GM12878 (cell line): ENCODE results near the gene TBC1D12. TPM values are rescaled to one million over a fixed set of nuclear protein-coding genes. Genes with fewer than 3 reads are reported as not detected.

Experiments
- ATAC-seq: fragments of 200-7000 bp; cut with Tn5 transposase; 3 replicates; pipeline ENCODE4 v1.9.1; 2020; ENCODE audit warnings: mild to moderate bottlenecking, moderate library complexity
- BruUV-seq: library from RNA; stranded (reverse); fragments of 400-500 nt; replicated peaks from 2 replicates; lab custom pipeline; 2021; lab: Mats Ljungman, UMichigan
- CTCF ChIA-PET: fragments of 300-600 bp; sonication (Branson Sonifier 250); formaldehyde crosslinking; extraction: SDS; loops from one replicate; lab custom pipeline; 2021; ENCODE audit warnings: inconsistent platforms; lab: Yijun Ruan, JAX
- POLR2A ChIA-PET: fragments of 350-600 bp; formaldehyde crosslinking; extraction: SDS; loops from one replicate; lab custom pipeline; 2021; ENCODE audit warnings: inconsistent platforms; lab: Charles Lee
- RAD21 ChIA-PET: fragments of 300-600 bp; sonication (Branson Sonifier 250); formaldehyde crosslinking; loops from one replicate; lab custom pipeline; 2023; ENCODE audit warnings: antibody characterized with exemption; ENCODE audit not compliant: unreplicated experiment; lab: Charles Lee
- SMC1A ChIA-PET: fragments of 300-600 bp; sonication (Branson Sonifier 250); formaldehyde crosslinking; loops from one replicate; lab custom pipeline; 2023; ENCODE audit not compliant: unreplicated experiment, uncharacterized antibody; lab: Charles Lee
- DNase-seq: peaks from one replicate; pipeline ENCODE4 v3.0.0-alpha.2; 2011; ENCODE audit warnings: low read depth, low spot score
- FAIRE-seq: peaks from 3 replicates; lab custom pipeline; 2011; peaks lifted over from hg19 to GRCh38; lab: Jason Lieb, UNC
- H2AFZ ChIP-seq: 2 replicates; pipeline ENCODE4 v1.6.0; 2011; ENCODE audit warnings: low read depth, low read length, control low read depth; ENCODE audit not compliant: control insufficient read depth
- H3K27ac ChIP-seq: 2 replicates; pipeline ENCODE4 v1.5.1; 2011; ENCODE audit warnings: control low read depth; ENCODE audit not compliant: control insufficient read depth, insufficient read depth
- H3K27me3 ChIP-seq, 2 experiments: replicated peaks in 1 of 2; 2 replicates each; pipeline versions ENCODE4 v1.6.0 to v1.6.1; 2011; ENCODE audit warnings: low read length in 1 of 2; ENCODE audit not compliant: control insufficient read depth in 2 of 2, insufficient read depth in 2 of 2
- H3K36me3 ChIP-seq, 2 experiments: 2 replicates each; pipeline ENCODE4 v1.5.1; 2011; ENCODE audit warnings: low read length in 1 of 2; ENCODE audit not compliant: control insufficient read depth in 2 of 2, insufficient read depth in 2 of 2
- H3K4me1 ChIP-seq: 2 replicates; pipeline ENCODE4 v1.6.1; 2011; ENCODE audit warnings: mild to moderate bottlenecking, low read length, moderate library complexity, mixed read lengths; ENCODE audit not compliant: control insufficient read depth, insufficient read depth
- H3K4me2 ChIP-seq: 2 replicates; pipeline ENCODE4 v1.6.0; 2011; ENCODE audit warnings: control low read depth; ENCODE audit not compliant: control insufficient read depth, insufficient read depth
- H3K4me3 ChIP-seq: fragments of 200-600 bp; sonication (generic); 2 replicates; pipeline ENCODE4 v1.5.1; 2016
- H3K79me2 ChIP-seq: 2 replicates; pipeline ENCODE4 v1.6.0; 2011; ENCODE audit warnings: low read length; ENCODE audit not compliant: control insufficient read depth, insufficient read depth
- H3K9ac ChIP-seq: 2 replicates; pipeline ENCODE4 v1.8.0; 2011; ENCODE audit warnings: low read length, control low read depth, mixed read lengths; ENCODE audit not compliant: control insufficient read depth, insufficient read depth
- H3K9me3 ChIP-seq: replicated peaks from 3 replicates; pipeline ENCODE4 v1.5.1; 2011; ENCODE audit warnings: mild to moderate bottlenecking, low read length; ENCODE audit not compliant: control insufficient read depth, insufficient read depth
- H4K20me1 ChIP-seq: 2 replicates; pipeline ENCODE4 v1.6.0; 2011; ENCODE audit not compliant: control insufficient read depth, insufficient read depth
- BMI1 ChIP-seq: fragments of 450-650 bp; IDR thresholded peaks from 2 replicates; pipeline ENCODE4 v1.6.1; 2016; ENCODE audit warnings: mild to moderate bottlenecking, moderate library complexity, borderline replicate concordance
- CEBPB ChIP-seq, 2 experiments: fragments of 150-350 bp in 1 of 2; IDR thresholded peaks; 2 replicates each; pipeline ENCODE4 v1.6.1; 2012 to 2014; ENCODE audit warnings: low read depth in 2 of 2, low read length in 2 of 2, borderline replicate concordance in 1 of 2, inconsistent platforms in 1 of 2
- CREM ChIP-seq: IDR thresholded peaks from 2 replicates; pipeline ENCODE4 v1.6.1; 2014; ENCODE audit warnings: antibody characterized with exemption, low read depth
- JUND ChIP-seq: IDR thresholded peaks from 2 replicates; pipeline ENCODE4 v1.6.1; 2012; ENCODE audit warnings: low read depth, mild to moderate bottlenecking, low read length, improper control_type of control experiment, moderate library complexity
- MTA2 ChIP-seq: fragments of 450-650 bp; IDR thresholded peaks from 2 replicates; pipeline ENCODE4 v1.6.1; 2016; ENCODE audit warnings: low read depth, mild to moderate bottlenecking, moderate library complexity
- MXI1 ChIP-seq: fragments of 150-350 bp; IDR thresholded peaks from 2 replicates; pipeline ENCODE4 v1.6.1; 2011; ENCODE audit warnings: low read depth, mild to moderate bottlenecking, inconsistent platforms, low read length, improper control_type of control experiment
- NFYA ChIP-seq: IDR thresholded peaks from 2 replicates; pipeline ENCODE4 v1.6.1; 2011; ENCODE audit warnings: low read depth, mild to moderate bottlenecking, low read length, improper control_type of control experiment, borderline replicate concordance
- NFYB ChIP-seq: IDR thresholded peaks from 2 replicates; pipeline ENCODE4 v1.6.1; 2011; ENCODE audit warnings: low read depth, mild to moderate bottlenecking, low read length, improper control_type of control experiment, moderate library complexity; ENCODE audit not compliant: insufficient read depth
- POLR2AphosphoS2 ChIP-seq: IDR thresholded peaks from 2 replicates; pipeline ENCODE4 v1.6.1; 2011; ENCODE audit warnings: low read depth, mild to moderate bottlenecking, low read length, improper control_type of control experiment, moderate library complexity
- POU2F2 ChIP-seq: IDR thresholded peaks from 3 replicates; pipeline ENCODE4 v1.6.1; 2011; ENCODE audit warnings: low read depth, mild to moderate bottlenecking, low read length, borderline replicate concordance
- RFX5 ChIP-seq: IDR thresholded peaks from 2 replicates; pipeline ENCODE4 v1.6.1; 2011; ENCODE audit warnings: low read depth, low read length, improper control_type of control experiment
- RUNX3 ChIP-seq: IDR thresholded peaks from 2 replicates; pipeline ENCODE4 v1.6.1; 2012; ENCODE audit warnings: low read length, inconsistent platforms
- SMAD1 ChIP-seq: fragments of 450-650 bp; IDR thresholded peaks from 2 replicates; pipeline ENCODE4 v1.6.1; 2018; ENCODE audit warnings: mild to moderate bottlenecking, low read depth; ENCODE audit not compliant: partially characterized antibody
- SMAD5 ChIP-seq: IDR thresholded peaks from 2 replicates; pipeline ENCODE4 v1.6.1; 2016; ENCODE audit warnings: antibody characterized with exemption, low read depth
- SMC3 ChIP-seq: IDR thresholded peaks from 2 replicates; pipeline ENCODE4 v1.6.1; 2011; ENCODE audit warnings: low read length, improper control_type of control experiment, borderline replicate concordance
- WGBS: methylation state at CpG from one replicate; pipeline ENCODE4 v1.1.6; 2016; ENCODE audit warnings: low lambda C conversion rate; ENCODE audit not compliant: insufficient replicate concordance, insufficient coverage; ENCODE audit errors: missing lambda C conversion rate; 5-methylcytosine and 5-hydroxymethylcytosine counted together
- in situ Hi-C: fragments of 300-500 bp; cut with MboI; formaldehyde crosslinking; loops from 9 replicates; pipeline ENCODE4 v1.14.3; 2018; ENCODE audit warnings: mixed read lengths
- intact Hi-C: fragments of 100-400 bp; cut with micrococcal nuclease; formaldehyde crosslinking; loops from one replicate; pipeline ENCODE4 v1.14.2; 2022; ENCODE audit not compliant: unreplicated experiment
- polyA plus RNA-seq, 11 experiments: library from polyadenylated mRNA; depleted of rRNA in 4 of 11; unstranded in 6 of 11; stranded (reverse) in 5 of 11; fragments of >200 nt; fragmentation: Nextera tagmentation in 4 of 11; fragmentation: Illumina TruSeq in 1 of 11; extraction: Ambion mirVana in 4 of 11; extraction: Trizol in 1 of 11; gene quantifications; 1 replicate in 1 of 11; 2 replicates in 10 of 11; pipeline versions ENCODE4 v1.2.1 to v1.2.3, GENCODE V29; 2011 to 2016; ENCODE audit warnings: inconsistent platforms in 2 of 11, missing spikeins in 2 of 11, low read depth in 1 of 11
- total RNA-seq, 4 experiments: library from RNA; depleted of rRNA in 3 of 4; stranded (reverse); fragments of >200 nt in 3 of 4; fragmentation: Illumina TruSeq in 1 of 4; extraction: Trizol in 1 of 4; gene quantifications; 2 replicates each; pipeline versions ENCODE4 v1.2.1 to v1.2.3, GENCODE V29; 2013 to 2021
- TF ChIP-seq, protein P1 (sequence below): IDR thresholded peaks from 2 replicates; pipeline ENCODE4 v1.6.1; 2011; ENCODE audit warnings: borderline replicate concordance, low read depth, mild to moderate bottlenecking, moderate library complexity, mixed read lengths, low read length; ENCODE audit not compliant: insufficient read depth; ENCODE audit errors: extremely low read length
- TF ChIP-seq, protein P2 (sequence below): IDR thresholded peaks from 2 replicates; pipeline ENCODE4 v1.6.1; 2012; ENCODE audit warnings: low read depth, low read length, improper control_type of control experiment
- TF ChIP-seq, protein P3 (sequence below): fragments of 450-650 bp; IDR thresholded peaks from 2 replicates; pipeline ENCODE4 v1.6.1; 2017; ENCODE audit warnings: mild to moderate bottlenecking, moderate library complexity
- TF ChIP-seq, protein P4 (sequence below): fragments of 150-350 bp; IDR thresholded peaks from 2 replicates; pipeline ENCODE4 v1.6.1; 2014; ENCODE audit warnings: mild to moderate bottlenecking, low read depth, low read length

Gene TBC1D12
- total and polyA plus RNA-seq, 10 of the 15 experiments (the other 5 are each of a cell fraction or from before 2014, with no cell fraction given), result 2.6 to 7.5 (median 3.8) TPM

DNA sequence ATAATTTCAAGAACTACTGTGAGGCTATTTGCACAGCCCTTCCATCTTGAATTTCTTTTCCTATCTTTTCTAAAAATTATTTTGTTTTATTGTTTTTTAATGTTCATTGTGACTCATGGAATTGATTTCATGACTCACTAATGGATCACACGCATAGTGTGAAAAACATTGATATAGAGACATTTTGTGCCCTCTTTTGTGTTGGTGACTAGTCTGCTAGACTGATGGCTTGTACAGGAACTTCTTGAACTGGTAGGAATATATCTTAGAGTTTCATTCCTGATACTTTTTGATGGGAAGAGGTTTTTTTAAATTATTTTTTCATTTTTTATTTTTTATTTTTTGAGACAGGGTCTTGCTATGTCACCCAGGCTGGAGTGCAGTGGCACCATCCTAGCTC is 27.0 kb upstream of the TBC1D12 start:
- DNase-seq, result no peak
- intact Hi-C loops (no loop called here), in situ Hi-C loops (no loop called here)
- RAD21 ChIA-PET, result no interaction called here
- no peak for ATAC-seq
- CTCF ChIA-PET, result no interaction called here
- no TSS peak for BruUV-seq
- Histone ChIP-seq H3K36me3 (no peaks in the 10 kb centered on the region), H3K4me2 (no peak overlapping the region), H3K4me1 (no peaks in the 10 kb centered on the region)
- TF ChIP-seq SMC3 (no peak), POU2F2 (no peak), BMI1 (no peak), NFYA (no peak), MXI1 (no peak), CEBPB (IDR thresholded peaks at IDR 0.05; ENCODE audit: borderline replicate concordance in 1 of 2, low read depth in 2 of 2, low read length in 2 of 2) (no peak), SMAD1 (no peak), RUNX3 (no peak), POLR2AphosphoS2 (no peak), NFYB (no peak), CREM (no peak), SMAD5 (no peak), JUND (no peak), RFX5 (no peak), MTA2 (no peak)
- TF ChIP-seq, protein P1, sequence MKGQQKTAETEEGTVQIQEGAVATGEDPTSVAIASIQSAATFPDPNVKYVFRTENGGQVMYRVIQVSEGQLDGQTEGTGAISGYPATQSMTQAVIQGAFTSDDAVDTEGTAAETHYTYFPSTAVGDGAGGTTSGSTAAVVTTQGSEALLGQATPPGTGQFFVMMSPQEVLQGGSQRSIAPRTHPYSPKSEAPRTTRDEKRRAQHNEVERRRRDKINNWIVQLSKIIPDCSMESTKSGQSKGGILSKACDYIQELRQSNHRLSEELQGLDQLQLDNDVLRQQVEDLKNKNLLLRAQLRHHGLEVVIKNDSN, result no peak
- TF ChIP-seq, protein P2, sequence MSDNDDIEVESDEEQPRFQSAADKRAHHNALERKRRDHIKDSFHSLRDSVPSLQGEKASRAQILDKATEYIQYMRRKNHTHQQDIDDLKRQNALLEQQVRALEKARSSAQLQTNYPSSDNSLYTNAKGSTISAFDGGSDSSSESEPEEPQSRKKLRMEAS, result no peak
- TF ChIP-seq, protein P3, sequence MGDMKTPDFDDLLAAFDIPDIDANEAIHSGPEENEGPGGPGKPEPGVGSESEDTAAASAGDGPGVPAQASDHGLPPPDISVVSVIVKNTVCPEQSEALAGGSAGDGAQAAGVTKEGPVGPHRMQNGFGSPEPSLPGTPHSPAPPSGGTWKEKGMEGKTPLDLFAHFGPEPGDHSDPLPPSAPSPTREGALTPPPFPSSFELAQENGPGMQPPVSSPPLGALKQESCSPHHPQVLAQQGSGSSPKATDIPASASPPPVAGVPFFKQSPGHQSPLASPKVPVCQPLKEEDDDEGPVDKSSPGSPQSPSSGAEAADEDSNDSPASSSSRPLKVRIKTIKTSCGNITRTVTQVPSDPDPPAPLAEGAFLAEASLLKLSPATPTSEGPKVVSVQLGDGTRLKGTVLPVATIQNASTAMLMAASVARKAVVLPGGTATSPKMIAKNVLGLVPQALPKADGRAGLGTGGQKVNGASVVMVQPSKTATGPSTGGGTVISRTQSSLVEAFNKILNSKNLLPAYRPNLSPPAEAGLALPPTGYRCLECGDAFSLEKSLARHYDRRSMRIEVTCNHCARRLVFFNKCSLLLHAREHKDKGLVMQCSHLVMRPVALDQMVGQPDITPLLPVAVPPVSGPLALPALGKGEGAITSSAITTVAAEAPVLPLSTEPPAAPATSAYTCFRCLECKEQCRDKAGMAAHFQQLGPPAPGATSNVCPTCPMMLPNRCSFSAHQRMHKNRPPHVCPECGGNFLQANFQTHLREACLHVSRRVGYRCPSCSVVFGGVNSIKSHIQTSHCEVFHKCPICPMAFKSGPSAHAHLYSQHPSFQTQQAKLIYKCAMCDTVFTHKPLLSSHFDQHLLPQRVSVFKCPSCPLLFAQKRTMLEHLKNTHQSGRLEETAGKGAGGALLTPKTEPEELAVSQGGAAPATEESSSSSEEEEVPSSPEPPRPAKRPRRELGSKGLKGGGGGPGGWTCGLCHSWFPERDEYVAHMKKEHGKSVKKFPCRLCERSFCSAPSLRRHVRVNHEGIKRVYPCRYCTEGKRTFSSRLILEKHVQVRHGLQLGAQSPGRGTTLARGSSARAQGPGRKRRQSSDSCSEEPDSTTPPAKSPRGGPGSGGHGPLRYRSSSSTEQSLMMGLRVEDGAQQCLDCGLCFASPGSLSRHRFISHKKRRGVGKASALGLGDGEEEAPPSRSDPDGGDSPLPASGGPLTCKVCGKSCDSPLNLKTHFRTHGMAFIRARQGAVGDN, result no peak
- TF ChIP-seq, protein P4, sequence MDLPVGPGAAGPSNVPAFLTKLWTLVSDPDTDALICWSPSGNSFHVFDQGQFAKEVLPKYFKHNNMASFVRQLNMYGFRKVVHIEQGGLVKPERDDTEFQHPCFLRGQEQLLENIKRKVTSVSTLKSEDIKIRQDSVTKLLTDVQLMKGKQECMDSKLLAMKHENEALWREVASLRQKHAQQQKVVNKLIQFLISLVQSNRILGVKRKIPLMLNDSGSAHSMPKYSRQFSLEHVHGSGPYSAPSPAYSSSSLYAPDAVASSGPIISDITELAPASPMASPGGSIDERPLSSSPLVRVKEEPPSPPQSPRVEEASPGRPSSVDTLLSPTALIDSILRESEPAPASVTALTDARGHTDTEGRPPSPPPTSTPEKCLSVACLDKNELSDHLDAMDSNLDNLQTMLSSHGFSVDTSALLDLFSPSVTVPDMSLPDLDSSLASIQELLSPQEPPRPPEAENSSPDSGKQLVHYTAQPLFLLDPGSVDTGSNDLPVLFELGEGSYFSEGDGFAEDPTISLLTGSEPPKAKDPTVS, result no peak
- TF ChIP-seq, all 136 proteins: peak for 0
- POLR2A ChIA-PET, result no interaction called here
- H3K27me3 ChIP-seq, result peaks cover 0 to 2% of the 10 kb centered on the region in 2 experiments; a peak in 2 of 4 replicates
- no peak overlapping the region for H2AFZ ChIP-seq
- no peaks in the 10 kb centered on the region for H3K9me3 ChIP-seq
- no peak for FAIRE-seq
- WGBS, result 45% methylated on average over 1 of the region's 1 CpG
- H3K9ac ChIP-seq, result no peak overlapping the region
- H3K79me2 ChIP-seq, result no peaks in the 10 kb centered on the region
- H3K27ac ChIP-seq, result no peak overlapping the region
- H4K20me1 ChIP-seq, result no peaks in the 10 kb centered on the region
- H3K4me3 ChIP-seq, result no peak overlapping the region
- SMC1A ChIA-PET, result no interaction called here
